HG03558 (cell line): ENCODE results near the gene NINL.

ENCODE experiments used
- ATAC-seq: cut with Tn5 transposase; IDR thresholded peaks from one replicate; pipeline ENCODE4 v1.9.1; 2021; ENCODE audit warnings: moderate number of reproducible peaks; ENCODE audit not compliant: unreplicated experiment; ENCODE audit errors: extremely low read depth

The NINL gene

DNA sequence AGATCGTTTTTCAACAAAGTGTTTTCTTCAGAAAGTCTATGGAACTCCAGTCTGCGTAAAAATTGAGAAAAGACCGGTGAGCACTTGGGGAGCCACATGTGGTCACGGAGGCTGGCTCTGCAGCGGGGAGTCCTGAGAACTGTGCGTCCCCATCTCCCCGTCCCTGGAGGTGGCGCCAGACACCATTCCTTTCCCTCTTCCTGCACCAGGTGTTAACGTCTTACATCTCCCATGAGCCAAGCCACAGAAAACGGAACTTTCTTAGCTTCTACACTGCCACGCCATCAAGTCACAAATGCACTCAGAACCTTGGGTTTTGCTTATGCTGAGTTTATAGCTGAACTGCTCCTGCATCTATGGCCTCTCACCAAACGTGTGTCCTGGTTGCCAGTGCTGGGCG, 115.3 kb downstream of the NINL start:
- ATAC-seq = no peak

DNA sequence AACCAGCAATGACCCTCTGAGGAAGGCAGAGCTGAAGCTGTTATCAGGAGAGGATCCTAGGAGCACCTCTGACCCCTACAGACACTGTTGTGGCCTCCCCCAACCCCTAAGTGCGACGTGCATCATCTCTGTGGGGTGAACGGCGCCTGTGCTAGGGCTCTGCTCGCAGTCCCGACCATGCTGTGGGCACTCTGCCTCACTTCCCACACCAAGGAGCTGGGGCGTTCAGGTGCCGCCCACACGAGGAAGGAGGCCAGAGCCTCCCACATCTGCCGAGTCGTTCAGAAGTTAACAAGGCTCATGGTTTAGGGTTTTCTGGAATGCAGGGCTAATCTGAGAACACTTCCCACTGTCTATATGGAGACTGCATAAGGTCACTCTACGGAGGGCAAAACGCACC, 115.8 kb downstream of the NINL start:
- ATAC-seq = no peak

DNA sequence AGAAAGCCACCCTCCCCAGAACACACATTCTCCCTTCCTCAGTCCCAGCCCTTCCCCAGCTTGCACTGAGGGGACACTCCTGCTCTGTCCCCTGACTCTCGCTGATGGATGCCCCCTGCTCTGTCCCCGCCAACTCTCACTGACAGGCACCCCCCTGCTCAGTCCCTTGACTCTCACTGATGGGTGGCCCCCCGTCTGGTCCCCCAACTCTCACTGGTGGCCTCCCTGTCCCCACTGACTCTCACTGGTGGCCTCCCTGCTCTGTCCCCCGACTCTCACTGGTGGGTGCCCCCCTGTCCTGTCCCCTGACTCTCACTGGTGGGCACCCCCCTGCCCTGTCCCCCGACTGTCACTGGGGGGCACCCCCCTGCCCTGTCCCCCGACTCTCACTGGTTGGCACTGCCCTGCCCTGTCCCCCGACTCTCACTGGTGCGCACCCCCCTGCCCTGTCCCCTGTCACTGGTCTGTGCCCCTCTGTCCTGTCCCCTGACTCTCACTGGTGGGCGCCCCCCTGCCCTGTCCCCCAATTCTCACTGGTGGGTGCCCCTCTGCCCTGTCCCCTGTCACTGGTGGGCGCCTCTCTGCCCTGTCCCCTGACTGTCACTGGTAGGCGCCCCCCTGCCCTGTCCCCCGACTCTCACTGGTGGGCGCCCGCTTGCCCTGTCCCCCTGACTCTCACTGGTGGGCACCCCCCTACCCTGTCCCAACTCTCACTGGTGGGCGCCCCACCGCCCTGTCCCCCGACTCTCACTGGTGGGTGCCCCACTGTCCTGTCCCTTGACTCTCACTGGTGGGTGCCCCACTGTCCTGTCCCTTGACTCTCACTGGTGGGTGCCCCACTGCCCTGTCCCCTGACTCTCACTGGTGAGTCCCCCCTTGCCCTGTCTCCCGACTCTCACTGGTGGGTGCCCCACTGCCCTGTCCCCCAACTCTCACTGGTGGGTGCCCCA, 116.9 kb downstream of the NINL start:
- no peak for ATAC-seq

DNA sequence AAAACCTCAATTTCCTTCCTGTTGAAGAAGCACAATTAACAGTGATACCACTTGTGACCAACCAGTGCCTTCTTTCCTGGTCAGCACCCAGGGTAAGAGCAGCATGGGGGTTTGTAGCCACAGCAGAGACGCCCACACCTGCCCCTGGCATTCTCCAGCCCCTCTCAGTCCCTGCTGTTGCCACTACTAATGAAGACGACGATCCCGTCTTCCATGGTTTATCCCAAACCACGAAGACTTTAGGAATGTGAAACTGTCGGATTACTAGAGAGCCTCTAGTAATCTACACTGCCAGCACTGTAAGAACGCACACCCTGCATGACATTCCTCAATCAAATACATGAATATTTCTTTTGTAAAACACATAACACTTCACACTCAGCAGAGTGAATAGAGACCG, 117.9 kb downstream of the NINL start:
- no peak for ATAC-seq

DNA sequence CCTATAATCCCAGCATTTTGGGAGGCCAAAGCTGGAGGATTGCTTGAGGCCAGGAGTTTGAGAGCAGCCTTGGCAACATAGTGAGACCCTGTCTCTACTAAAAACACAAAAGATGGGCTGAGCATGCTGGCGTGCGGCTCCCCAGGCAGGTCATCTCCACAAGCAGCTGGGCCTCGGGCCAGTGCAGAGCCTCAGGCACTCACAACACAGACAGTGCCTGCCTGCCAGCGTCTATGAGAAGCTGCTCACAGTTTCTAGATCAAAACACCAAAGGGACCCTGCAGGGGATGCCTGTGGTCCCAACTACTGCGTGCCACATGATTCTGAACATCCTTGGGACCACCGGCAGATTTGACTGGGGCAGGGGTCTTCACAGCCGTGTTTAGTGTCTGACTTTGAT, 118.5 kb downstream of the NINL start:
- no peak for ATAC-seq

DNA sequence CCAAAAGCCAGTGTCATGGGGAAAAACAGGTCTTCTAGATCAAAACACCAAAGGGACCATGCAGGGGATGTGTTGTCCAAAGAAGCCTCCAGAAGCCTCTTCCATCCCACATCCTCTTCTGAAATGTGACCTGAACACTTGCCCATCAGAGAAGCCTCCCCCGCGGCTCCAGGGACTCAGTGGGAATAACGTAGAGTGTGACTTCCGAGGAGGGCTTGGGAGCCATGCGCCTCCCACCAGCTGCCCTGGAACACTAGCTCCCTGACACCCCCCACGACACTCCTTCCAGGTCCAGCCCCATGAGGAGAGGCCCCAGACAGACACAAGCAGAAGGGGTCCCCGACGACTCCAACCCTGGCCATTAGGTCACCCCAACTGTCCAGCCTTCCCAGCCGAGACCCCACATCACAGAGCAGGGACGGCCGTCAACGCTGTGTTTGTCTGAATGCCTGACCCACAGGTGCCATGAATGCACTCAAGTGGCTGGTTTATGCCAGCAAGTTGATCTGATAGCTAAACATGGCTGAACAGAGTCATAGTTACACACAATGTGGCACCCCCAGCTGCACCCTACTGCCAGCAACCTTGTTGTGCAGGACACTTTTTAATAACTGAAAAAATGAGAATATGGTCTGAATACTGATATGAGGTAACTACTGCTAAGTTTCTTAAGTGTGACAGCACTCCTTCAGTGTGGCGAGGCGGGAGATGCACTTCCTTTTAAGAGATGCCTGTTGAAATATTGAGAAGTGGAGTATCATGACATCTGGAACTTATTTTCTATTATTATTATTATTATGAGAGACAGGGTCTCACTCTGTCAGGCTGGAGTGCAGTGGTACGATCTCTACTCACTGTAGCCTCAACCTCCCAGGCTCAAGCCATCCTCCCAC, 119.8 kb downstream of the NINL start:
- ATAC-seq = no peak

DNA sequence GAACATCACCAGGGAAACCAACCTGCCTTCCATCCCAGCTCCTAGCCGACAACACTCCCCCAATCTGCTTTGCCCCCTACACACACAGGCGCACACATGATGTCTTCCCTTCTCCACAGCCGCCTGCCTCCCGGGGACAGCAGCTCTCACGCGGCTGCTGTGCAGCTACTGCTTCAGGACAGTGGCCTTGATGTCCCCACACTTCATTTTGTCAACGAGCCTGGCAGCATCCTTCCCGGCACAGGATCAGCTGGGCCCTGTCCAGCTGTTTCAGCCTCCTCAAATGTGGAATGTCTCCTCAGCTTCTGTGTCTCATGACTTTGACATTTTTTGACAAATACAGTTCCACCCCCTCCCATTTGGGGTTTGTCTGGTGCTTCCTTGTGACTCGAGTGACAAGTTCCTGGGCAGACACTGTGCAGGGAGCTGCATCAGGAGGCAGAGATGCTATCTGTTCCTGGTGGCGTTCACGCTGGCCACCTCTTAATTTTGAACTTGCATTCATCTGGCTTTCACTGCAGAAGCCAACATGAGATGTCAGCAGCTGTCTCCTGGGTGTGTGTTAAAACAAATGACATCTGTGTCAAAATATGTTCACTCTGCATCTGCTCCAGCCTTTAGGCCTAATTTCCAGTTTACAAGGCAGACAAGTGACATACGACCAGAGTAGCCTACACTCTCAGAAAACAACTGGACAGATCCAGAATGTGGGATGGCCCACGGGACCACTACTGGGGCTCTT, 120.7 kb downstream of the NINL start:
- ATAC-seq = no peak

DNA sequence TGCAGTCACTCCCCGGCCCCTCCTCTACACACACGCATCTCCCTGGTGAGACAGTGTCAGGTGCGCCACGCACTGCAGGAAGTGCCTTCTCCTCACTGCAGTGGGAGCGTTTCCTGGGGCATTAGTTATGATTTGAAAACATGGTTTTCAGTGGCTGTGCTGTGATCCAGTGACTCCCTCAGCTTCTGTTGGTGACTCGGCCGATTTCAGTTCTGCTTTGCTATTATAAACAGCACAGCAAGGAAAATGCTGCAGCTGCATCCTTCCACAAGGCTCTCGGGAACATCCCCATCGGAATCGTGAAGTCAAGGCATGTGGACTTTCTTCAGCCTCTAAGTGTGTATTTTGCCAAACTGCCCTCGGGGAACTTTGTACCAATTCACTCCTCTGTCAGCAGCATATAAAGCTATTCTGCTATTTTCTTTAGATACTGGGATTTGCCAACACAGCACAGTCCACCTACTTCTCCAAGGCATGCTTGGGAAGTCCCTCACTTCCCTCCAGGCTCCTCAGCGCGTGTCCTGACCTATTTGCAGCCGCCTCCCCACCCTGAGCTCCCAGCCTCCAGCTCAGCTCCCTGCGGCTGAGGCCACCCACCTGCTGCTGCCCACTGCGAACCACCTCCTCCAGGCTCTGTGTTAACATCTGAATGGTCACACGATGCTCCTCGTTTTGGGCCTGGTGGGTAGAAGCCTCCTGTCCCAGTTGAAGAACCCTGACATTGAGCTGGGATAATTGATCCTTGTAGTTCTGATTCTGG, 123.4 kb downstream of the NINL start:
- ATAC-seq = no peak

DNA sequence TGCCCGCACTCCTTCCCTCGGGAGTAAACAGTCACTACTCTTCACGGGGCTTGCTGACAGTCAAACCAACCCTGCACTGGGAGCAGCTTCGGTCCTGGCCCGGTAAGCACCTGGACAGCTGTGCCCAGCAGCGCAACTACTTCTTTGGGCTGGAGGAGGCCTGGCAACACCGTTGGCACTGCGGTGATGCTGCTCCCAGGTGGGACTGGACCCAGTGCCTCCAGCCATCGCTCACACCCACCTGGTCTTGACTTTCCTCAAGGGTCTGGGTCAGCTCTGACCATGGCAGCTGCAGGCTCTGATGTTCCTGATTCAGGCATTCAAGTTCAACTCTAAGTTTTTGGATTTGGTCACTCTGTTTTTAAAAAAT, 124.1 kb downstream of the NINL start:
- ATAC-seq = no peak

DNA sequence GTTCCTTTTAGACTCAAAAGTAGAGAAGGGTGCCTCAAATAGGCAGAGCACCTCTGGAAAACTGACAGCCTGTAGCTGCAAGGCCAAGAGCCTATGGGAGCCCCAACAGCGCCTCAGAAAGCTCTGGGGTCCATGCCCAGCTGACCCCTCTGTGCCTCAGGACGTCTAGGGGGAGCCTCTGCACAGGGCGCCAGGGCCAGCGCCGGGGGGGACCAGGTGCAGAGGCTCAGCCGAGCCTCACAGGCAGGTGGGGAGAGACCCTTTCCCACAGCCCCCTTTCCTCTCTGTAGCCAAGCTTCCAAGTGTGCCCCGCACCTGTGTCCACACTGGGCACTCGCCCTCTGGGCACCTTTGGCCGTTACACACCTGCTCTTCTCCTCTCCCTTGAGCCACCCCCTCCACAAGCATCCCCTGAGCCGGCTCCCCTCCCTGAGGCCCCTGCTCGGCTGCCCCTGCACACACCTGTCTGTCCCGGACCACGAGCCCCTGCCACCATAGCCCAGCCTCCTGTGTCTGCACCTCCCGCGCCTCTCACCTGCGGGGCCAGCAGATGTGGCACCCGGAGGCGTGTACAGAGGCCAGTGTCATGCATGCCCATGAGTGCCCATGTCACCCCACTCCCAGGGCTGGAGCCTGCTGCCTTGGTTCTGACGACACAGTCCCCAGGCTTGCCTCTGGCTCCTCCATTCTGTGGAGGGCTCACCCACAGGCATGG, 124.6 kb downstream of the NINL start:
- no peak for ATAC-seq

DNA sequence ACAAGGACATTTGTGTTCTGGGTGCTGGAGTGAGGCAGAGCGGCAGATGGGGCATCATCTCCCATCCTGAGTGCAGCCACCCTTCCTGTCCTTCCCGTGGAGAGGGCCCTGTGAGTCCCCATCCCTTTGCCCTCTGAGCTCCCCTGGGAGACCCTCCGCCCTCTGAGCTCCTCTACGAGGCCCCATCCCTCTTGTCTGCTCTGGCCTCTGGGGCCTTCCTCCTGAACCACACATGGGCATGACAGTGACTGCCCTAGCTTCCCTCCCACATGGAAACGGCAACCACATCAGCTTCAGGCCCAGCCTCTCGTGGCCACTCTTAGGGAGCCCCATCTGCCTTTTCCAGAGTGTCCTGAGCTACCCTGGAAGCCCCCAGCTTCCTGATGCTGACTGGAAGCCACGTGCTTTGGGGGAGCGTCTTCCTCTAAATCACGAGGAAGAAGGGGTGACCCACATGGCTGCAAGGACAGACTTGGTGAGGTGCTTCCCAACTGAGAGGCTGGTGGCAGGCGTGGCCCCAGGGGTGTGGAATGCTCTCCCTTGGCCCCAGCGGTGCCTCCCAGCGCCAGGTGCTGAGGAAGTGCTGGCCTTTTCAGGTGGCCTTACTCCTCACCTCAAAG, 125.3 kb downstream of the NINL start:
- no peak for ATAC-seq

DNA sequence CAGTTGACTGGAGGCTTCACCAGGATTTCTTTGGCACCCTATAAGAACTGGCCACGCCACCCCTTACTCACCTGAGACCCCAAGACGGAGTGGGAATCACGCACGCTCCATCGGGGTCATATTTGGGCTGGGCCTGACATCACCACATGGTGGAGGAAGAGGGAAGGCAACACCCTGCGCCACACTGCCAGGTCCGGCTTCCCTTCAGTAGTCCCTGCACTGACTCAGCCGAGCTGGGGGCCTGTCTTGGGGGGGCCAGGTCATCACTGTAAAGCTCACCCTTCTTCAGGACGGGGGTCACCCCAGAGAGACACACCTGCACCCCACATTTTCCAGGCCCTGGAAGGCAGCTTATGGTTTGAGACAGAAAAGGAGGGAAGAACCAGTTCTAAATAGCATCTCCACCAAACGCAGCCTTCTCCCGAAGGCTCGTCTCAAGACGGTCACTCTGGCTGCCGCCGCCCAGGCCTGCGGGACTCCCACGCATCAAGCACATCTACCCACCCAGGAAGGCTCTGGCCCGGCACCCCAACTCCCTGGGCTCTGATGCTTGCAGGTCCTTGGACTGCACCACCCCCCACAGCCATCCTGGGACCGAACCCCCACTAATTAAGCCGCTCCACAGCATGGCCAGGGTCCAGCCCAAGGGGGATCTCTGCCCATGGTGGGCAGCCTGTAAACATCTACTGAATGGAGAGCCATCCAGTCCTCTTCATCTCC, 126.1 kb downstream of the NINL start:
- ATAC-seq = no peak

DNA sequence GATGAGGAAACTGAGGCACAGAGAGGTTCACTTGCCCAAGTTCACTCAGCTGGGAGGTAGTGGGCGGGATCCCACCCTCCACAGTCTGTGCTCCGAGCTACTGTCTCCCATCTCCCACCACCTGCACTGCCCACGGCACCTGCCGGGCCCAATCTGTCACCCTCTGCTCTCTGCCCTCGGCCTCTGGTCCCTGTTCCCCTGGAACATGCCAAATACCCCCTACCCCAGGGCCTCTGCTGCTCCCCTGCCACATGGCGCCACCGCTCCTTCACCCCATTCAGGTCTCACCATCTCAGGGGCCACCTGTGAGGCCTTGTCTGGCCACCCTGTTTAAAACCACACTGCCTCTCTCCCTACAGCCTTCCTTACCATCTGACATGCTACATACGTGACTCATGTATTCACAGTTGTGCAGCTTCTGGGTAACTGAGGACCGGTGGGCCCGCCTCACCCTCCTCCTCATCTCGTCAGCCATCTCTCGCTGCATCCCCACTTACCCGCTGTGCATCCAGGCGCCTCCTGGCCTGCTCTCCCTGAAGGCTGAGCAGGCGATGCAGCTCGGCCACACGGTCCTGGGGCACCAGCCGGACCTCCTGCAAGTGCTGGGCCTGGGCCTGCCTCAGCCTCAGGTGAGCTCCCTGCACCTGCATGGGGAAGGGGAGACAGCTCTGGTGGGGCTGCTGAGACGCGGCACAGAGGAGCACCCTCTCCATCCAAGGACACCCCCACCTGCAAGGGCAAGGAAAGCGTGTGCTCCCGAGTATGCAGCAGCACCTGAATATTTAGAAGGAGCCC, 127.2 kb downstream of the NINL start:
- ATAC-seq = no peak

DNA sequence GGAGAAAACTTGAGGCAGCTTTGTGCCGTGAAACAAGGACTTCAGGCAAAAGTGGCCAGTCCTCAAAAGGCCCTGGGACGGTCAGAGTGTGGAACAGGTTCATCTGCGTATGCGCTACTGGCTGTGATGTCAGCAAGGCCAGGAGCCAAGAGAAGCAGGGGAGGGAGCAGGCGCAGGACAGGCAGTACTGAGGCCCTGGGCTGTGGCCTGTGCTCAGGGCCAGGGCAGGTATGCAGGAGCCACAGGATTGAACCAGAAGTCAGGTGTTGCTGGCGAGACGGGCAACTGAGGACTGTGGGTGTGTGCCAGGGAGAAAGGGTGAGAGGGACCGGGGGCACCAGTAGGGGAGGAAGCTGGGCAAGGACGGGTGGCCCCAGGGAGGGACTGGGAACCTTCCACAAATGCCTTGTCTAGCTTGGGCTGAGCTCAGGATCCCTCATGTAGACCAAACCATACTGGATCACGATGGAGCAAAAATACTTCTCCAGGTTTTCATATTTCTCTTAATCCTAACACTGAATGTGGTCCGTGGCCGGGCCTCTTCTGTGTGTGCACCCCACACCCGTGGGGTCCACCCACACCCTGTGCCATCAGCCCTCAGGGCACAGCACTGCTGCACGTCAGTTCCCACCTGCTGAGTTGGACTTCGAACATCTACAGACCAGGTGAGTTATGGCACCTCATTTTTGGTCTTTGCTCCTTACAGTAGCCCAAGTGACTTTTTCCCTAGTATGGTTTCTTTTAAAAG, 131.0 kb downstream of the NINL start:
- ATAC-seq = no peak

DNA sequence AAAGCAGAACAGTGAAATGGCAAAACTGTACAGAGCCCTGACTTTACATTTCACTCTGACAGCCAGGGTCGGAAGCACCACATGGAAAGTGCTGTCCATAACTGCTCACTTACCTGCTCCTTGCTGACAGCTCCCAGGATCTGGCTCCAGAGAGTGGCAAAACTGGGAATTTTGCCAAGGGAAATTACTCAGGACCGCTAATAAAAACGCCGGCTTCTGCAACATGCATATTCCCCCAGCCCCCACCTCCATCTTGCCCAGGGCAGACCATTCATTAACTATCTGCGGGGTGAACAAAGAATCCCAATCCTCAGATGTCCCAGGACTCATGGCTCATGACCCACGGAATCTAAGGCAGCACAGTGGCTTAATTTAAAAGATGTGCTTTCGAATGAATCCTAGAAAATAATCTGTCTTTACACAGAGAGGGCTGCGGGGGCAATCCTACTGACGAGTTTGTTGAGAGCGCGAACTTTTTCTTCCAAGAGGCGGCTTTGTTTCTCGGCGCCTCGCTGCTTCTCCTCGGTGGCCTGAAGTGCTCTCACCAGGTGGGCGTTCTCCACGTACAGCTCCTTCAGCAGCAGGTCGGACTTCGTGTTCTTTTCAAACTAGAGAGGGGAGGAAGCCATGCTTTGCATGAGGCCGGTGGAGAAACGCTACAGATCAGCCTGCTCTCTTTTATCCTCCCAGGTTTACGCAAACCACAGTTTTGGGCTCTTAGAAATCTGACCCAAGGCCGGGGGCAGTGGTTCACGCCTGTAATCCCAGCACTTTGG, 132.1 kb downstream of the NINL start:
- ATAC-seq = no peak

DNA sequence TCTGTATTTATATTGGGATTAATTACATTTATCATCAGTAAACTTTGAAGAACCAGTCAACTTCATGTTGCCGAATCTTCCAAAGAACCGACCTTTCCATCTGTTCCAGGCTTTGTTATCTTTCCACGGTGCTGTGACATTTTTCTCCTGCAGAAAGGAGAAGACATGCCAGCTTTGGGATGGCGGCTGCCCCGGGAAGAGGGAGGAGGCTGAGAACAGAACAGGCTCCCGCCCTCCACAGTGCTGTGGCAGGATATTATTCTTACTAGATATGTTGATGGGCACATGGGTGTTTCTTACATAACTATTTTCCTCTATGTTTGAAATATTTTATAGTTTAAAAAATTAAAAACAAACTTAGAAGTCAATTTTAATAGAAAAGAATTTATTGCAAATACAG, 133.0 kb downstream of the NINL start:
- ATAC-seq = no peak
